Right cardiac atrium (tissue), 5 donors: ENCODE data around the gene COL9A1. TPM values are rescaled to one million over a fixed set of nuclear protein-coding genes. Genes with fewer than 3 reads are reported as not detected.

Experiments used
- ATAC-seq, 2 donors: fragments of 200-7000 bp; cut with Tn5 transposase; one replicate each; pipeline versions ENCODE4 v1.8.0 to v1.9.1; 2020; ENCODE audit warnings: moderate library complexity in 2 of 2, mild to moderate bottlenecking in 1 of 2
- DNase-seq, 3 donors: peaks; one replicate each; pipeline ENCODE4 v3.0.0-alpha.2; 2020
- H3K27ac ChIP-seq: one replicate; pipeline ENCODE4 v1.5.1; 2013; ENCODE audit warnings: mild to moderate bottlenecking, low read length, control low read depth, moderate library complexity
- H3K27me3 ChIP-seq: one replicate; pipeline ENCODE4 v1.6.1; 2013; ENCODE audit not compliant: control insufficient read depth, insufficient read depth
- H3K4me1 ChIP-seq: one replicate; pipeline ENCODE4 v1.6.1; 2013; ENCODE audit warnings: low read length; ENCODE audit not compliant: control insufficient read depth, insufficient read depth
- H3K4me3 ChIP-seq: one replicate; pipeline ENCODE4 v1.5.1; 2013; ENCODE audit warnings: low read length, control low read depth
- H3K9me3 ChIP-seq: one replicate; pipeline ENCODE4 v1.6.1; 2013; ENCODE audit warnings: low read length; ENCODE audit not compliant: control insufficient read depth
- WGBS: extraction: QIAGEN DNeasy Blood & Tissue Kit; methylation state at CpG from one replicate; pipeline ENCODE4 v1.1.7; 2013; 5-methylcytosine and 5-hydroxymethylcytosine counted together
- intact Hi-C, 4 donors: fragments of 100-400 bp; cut with DNase I; formaldehyde crosslinking; loops; one replicate each; pipeline versions ENCODE4 v1.11.0 to v1.14.0; 2022 to 2023
- polyA plus RNA-seq: library from polyadenylated mRNA; stranded (reverse); fragments of 200-250 nt; gene quantifications from one replicate; pipeline ENCODE4 v1.2.3, GENCODE V29; 2013
- total RNA-seq, 4 donors: library from RNA; stranded (reverse); fragmentation: NEBNext Ultra II Directional; extraction: Animal tissue kit (Norgen Biotek cat#: 25700); gene quantifications; one replicate each; pipeline ENCODE4 v1.2.1, GENCODE V29; 2021
- donor health status: healthy with polysubstance abuse.
- donor health status: DM: no; HTN: yes; CAD: no.
- donor health status: DM: no; HTN: no; CAD: no.
- donor health status: DM: no; HTN: yes; CAD: no; lungs with severe emphysema.
- donor health status: DM: yes; HTN: yes; CAD: no.

The COL9A1 gene
- total and polyA plus RNA-seq, 5 donors, result 1.9 to 14.3 (median 4.9) TPM

DNA sequence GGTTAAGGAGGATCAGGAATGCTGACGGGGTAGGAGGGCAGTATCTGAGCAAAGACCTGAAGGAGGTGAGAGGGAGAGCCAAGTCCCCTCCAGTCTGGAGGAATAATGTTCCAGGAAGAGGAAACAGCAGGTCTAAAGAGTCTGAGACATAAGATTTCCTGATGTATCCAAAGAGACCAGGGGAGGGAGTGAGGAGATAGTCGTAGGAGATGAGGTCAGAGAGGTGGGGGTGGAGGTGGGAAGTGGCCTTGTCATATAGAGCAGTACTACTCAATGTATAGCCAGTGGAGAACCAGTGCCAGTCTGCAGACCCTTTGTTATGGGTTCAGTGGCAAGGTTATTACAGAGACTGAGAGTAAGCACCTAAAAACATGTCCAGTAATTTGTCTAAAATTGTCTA lies 130.6 kb downstream of the COL9A1 start:
- no peaks in the 10 kb centered on the region for H3K4me1 ChIP-seq
- WGBS, result 47% methylated on average over 2 of the region's 2 CpGs
- no peak overlapping the region for H3K27ac ChIP-seq
- intact Hi-C loops, result no loop called here
- no peak overlapping the region for H3K4me3 ChIP-seq
- DNase-seq (no peak), ATAC-seq (no peak)
- H3K27me3 ChIP-seq, result no peaks in the 10 kb centered on the region
- H3K9me3 ChIP-seq, result no peaks in the 10 kb centered on the region

DNA sequence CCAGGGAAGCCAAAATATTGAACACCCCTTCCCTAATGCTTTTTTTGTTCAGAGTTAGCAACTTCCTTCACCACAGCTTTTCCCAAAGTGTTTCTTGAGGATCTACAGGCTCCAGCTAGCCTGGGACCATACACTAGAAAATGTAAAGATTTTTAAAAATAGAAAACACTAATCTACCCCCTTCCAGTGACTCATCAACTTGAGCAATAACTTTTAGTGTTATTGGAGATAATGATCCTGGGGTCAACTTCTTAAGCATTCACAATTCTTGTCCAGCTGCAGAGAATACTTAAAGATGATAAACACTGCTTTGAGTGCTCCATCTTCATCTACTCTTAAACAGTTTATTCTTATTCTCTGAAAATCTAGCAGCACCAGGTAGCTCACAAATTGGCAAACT lies 131.6 kb downstream of the COL9A1 start:
- H3K27ac ChIP-seq, result no peak overlapping the region
- DNase-seq, result no peak
- no peaks in the 10 kb centered on the region for H3K9me3 ChIP-seq
- H3K4me3 ChIP-seq, result no peak overlapping the region
- H3K4me1 ChIP-seq, result no peaks in the 10 kb centered on the region
- no peak for ATAC-seq
- intact Hi-C loops, result no loop called here
- H3K27me3 ChIP-seq, result no peaks in the 10 kb centered on the region

DNA sequence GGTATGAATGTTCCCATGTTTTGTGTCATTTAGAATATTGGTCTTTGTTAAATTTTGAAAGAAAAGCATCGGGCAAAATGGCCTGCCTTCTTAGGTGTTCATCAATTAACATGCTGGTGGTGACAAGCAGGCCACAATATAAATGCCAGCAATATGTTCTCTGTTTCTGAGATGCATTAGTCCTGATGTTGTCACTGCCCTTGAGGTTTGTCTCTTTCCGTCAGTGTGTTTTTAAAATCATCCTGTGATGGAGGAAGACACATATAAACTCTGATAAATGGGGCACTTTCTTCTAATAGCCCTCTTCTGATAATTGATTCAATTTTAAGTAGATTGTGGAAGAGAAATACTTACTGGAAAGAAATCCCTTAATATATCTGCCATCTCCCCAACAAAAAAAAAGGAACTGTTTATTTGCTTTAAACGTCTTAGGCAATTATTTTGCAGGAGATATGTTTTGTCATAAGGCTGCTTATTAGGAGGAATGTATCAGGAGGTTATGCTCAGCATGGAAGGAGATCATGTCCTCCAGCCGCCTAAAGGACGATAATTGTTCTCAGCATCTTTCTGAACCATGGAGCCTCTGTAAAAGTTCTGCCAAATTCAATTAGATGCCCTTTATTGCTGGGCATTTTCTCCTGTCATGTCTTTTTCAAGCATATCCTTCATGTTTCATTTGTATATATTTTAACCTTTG lies 134.1 kb downstream of the COL9A1 start:
- Histone ChIP-seq H3K4me3 (no peak overlapping the region), H3K4me1 (no peaks in the 10 kb centered on the region), H3K27ac (no peak overlapping the region), H3K27me3 (no peaks in the 10 kb centered on the region), H3K9me3 (no peaks in the 10 kb centered on the region)
- 75% methylated on average over 5 of the region's 5 CpGs for WGBS
- no peak for ATAC-seq
- DNase-seq, result no peak
- intact Hi-C loops, result no loop called here

Other genes with a start within 250 kb of the COL9A1 start
- gene FAM135A, start 110.4 kb upstream of the COL9A1 start, total RNA-seq, result 10 to 100 TPM; 16.5 to 19.3 (median 18.1) TPM
- 7.7 TPM for gene FAM135A, start 110.4 kb upstream of the COL9A1 start, polyA plus RNA-seq